GM21526 (cell line): Measurements from ENCODE around the gene ADAMTS12.

Experiments used
- ATAC-seq: cut with Tn5 transposase; IDR thresholded peaks from one replicate; pipeline ENCODE4 v1.9.1; 2021; ENCODE audit warnings: moderate library complexity; ENCODE audit not compliant: unreplicated experiment, low FRiP score

Gene ADAMTS12

DNA sequence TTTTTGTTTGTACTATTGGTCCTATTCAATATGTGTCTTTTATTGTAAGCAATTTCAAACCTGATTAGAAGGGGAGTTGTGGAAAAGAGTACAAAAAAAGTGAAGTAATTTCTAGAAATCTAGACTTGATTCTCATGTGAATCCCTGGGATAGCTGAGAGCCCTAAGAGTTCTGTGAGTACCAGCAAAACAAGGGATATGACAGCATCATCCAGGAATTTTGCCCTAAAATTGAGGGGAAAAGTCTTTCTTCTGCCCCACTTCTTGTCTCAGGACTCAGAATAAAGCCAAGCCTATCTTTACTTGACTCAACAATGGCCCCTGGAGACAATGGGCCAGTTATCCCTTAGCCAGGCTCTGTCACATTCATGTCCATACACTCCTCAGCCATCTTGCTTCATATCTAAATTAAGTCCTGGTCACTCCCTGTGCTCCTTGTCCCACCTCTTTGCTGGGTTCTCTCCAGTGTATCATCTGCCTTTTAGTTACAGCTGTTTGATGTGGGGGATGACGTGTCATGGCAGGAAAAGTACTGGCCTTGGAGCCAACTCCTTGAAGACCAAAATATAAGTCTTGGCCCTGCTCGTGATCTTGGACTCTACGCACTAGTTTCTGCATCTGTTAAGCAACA, 81.2 kb downstream of the ADAMTS12 start:
- ATAC-seq: no peak

DNA sequence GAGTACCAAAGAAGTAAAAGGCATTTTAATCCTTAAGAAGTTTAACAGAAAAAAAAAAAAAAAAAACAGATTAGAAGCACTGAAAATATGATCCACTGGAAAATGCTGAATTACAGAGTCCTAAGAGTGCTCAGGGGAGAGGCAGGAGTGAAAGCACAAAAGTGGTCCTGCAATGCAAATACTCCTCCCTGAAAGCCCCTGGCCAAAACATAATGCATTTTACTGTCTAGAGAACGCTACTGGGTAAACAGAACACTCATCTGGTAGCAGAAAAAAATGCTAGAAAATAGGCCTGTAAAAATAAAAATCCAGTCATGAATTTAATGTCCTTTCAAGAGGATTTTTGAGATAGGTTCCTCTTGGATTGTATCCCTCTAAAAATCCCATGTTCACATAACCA, 81.9 kb downstream of the ADAMTS12 start:
- no peak for ATAC-seq

DNA sequence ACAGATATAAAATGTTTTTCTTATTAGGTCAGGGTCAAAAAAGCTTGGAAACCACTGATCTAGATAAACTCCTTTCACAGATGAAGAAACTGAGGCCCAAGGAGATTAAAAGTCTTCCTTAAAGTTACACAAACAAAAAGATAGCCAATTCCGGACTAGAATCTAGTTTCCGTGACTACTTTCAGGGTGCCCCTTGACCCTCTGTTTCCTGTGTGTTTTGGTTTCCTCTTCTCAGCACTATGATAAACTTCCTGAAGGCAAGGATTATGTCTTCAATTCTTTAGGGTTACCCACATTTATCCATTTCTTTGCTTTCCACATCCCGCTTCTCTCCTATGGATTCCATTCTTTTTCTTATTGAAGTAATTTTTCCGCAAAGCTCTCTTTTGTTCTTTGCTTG, 83.1 kb downstream of the ADAMTS12 start:
- no peak for ATAC-seq

DNA sequence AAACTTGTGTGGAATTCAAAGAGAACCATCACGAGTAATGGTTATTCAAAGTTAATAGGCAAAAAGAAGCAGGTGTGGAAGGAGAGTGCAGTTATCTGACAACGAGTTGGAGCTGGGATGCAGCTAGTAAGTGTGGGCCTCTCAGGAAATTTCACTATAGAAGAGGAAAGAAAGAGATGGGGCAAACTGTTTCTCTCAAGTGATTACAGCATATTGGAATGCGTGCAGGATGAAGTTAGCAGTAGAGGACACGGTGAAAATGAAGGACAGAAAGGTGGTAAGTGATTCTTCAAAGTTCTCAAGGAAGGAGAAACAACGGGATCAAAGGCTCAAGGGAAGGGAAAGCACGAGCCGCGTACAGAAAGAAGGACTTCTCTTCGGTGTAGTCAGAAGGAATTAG, 84.0 kb downstream of the ADAMTS12 start:
- ATAC-seq: no peak

DNA sequence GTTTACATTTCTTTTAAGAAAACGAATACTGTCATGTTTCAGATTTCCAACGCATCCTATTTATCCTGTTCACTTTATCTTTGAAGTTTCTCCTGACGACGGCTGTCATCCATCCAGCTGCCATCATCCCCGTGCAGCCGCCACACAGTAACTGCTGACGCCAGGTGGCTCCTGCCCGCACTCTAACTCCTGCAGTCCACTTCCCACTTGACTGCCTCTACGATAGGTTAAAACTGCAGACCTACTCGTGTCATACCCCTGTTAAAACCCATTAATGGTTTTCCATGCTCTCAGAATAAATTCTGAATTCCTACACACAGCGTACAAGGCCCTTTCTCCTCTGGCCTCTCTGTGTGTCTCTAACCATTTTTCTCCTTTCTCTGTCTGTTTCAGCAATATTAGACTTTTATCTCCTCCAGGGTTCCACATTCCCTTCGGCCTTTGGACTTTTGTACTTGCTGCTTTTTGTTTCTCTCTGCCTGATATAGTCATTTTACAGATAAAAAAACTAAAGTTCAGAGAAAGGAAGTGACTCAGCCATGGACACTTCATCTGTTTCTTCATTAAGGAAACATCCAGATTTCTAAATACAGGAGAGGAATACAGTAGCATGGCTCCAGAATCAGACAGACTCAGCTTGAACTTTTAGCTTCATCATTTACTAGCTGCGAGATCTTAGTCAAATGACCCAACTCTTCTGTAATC, 84.9 kb downstream of the ADAMTS12 start:
- no peak for ATAC-seq

DNA sequence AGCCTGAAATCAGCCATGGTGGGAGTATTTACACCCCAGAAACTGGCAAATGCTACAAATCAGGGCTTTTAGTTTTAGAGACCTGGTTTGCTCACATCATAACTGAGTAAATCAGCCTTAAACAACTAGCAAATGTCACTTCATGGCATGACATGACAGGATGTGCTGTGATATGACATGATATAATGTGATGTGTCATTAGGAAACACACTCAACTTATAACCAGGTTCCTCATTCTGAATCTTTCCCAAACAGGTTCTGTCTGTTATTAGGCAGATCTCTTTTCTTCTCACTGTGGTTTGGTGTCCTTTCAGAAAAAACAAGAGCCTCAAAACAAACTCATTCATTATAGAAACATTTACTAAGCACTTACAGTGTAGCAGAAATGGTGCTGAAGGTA, 90.5 kb downstream of the ADAMTS12 start:
- no peak for ATAC-seq

DNA sequence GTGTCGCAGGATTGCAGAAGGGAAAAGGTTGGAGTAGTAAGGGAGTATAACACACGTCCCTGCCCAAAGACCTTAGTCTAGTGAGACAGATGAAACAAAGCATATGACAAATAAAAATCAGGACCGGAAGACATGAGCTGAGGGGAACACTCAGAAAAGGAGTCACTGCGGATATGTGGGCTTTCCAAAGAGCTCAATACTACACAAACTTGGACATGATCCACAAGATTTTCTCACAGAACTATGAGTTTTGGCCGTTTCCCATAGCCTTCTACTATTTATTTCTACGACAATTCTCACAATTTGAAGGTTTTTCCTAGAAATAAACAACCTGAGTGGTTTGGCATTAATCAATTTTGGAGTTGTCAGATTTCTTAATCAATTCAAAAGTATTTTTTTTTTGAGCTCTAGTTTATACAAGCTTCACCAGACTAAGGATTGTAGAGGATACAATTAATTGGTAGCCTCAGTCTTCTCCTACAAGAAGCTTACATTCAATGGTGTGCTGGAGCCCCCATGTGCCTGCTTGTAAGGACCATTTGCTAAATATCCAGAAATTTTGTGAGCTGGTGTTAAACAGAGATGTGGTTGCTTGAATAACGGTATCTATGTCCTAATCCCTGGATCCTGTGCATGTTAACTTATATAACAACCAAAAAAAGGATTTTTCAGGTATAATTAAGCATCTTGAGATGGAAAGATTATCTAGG, 91.4 kb downstream of the ADAMTS12 start:
- no peak for ATAC-seq

DNA sequence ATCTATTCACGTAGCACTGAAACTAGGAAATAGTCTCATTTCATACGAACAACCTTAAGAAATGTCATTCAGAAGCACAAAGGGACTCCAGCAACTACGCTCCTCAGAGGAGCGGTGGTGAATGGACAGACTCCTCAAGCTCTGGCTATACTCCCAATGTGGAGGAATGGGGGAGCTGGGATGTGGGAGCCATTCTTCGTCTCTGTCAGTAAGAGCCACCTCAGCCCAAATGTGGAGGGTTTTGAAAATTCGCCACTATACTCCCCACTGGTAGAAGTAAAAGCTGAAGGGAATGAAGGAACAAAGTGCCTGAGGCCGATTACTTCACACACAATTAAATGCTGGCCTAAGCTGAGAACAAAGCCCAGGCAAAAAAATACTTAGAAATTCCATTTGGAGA, 96.3 kb downstream of the ADAMTS12 start:
- no peak for ATAC-seq

DNA sequence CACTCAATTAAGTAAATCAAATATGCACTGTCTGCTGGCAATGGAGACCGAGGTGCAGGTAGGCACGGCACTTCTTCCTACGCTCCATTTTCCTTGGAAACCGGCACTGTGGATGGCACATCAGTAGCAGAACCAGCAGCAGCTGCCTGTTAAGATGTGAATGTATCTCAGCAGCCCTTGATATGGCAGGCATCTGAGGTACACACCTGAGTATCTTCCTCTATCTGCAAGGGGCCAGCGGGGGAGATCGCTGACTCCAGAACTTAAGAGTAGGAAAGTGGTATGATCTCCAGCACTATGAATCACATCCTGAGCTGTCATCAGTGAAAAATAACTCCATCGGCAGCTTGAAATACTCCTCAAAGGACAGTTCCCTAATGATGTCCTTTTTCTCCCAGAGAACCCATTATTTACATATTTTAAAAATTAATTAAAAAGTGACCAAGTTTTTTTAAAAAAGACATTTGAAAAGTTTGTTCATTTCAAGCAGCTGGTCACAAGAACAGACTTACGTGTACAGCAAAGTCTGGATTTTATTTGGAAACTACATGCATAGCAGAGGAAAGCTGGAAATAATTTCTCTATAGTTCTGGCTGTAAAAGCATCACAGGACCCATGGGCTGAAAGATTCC, 97.1 kb downstream of the ADAMTS12 start:
- no peak for ATAC-seq

DNA sequence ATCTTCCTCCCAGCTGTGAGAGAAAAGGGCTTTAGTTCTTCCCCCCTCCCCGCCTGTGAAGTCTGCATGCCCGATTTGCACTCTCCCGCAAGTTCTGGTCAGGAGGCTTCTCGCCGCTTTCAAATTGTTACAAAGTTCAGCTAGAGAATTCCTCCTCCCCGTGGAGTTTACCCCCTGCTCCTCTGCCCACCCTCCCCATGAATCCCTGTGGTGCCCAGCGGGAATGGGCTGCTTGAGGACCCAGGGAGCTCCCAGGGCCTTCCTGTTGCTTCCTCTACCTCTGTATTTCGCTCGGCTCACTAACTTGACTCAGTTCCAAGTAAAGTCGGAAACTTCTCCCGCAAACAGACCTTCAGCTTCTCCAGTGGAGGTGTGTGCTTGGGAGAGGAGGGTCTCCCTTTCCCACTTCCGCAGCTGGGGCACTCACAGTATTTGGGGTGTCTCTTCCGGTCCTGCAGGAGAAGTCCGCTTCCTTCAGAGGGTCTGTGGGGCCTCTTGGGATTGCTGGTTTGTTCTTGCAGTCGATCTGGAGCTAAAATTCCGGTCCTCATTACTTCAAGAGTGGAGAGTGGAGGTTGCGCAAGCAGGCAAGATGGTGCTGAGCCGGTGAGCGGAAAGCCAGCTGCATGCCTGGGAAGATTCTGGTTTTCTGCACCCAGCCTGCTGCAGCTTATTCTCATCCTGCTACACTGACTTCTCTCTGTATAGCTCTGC, 97.8 kb downstream of the ADAMTS12 start:
- no peak for ATAC-seq

DNA sequence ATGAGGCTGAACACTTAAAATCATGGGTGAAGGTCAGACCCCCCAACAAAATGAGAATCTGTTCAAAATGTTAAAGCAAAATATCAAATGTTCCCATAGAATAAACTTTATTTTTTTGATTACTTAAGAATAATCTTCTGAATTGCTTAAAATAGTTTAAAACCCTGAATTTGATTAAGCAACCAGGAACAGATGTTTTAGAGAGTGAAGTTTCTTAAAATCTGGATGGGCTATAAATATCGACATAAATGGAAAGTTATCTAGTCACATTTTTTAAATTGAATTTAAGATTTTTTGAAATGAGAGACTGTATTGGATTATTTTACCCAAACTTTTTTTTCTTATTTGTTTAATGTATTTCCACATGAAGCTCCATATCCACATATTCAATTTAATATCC, 98.5 kb downstream of the ADAMTS12 start:
- no peak for ATAC-seq

DNA sequence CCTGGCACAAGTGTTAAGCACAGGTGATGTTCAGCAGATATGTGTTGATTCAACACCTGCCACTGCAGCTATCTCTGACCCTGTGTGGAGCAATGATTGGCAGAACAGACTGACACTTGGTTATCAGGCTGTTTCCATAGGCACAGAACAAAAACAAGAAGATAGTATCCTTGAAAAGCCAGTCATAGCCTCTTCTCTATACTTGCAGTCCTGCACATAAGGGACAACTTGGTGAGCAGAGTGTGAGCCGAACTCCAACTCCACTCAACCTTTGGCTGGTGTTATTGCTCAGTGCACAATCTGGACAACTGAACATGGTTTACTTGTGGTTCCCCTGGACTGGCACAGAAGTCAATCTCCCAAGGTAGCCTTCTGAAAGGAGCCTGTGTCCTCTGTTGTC, 99.2 kb downstream of the ADAMTS12 start:
- ATAC-seq: no peak

DNA sequence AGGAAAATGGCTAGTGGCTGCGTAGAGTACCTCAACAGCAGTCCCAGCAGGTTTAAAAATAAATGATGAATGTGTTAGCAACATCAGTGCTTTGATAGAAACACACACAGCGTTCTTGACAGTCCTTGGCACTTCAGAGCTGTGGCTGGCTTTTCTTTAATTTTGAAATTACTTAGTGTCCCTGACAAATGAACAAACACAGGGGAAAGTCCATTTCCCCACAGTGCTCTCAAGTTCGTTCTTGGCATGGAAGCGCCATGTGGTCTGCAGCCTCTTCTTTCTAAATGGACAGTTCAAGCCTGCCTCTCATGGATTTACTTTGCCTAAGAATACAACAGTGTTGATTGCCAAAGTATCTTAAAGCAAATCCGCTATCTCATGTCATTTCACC, 102.2 kb downstream of the ADAMTS12 start:
- no peak for ATAC-seq

DNA sequence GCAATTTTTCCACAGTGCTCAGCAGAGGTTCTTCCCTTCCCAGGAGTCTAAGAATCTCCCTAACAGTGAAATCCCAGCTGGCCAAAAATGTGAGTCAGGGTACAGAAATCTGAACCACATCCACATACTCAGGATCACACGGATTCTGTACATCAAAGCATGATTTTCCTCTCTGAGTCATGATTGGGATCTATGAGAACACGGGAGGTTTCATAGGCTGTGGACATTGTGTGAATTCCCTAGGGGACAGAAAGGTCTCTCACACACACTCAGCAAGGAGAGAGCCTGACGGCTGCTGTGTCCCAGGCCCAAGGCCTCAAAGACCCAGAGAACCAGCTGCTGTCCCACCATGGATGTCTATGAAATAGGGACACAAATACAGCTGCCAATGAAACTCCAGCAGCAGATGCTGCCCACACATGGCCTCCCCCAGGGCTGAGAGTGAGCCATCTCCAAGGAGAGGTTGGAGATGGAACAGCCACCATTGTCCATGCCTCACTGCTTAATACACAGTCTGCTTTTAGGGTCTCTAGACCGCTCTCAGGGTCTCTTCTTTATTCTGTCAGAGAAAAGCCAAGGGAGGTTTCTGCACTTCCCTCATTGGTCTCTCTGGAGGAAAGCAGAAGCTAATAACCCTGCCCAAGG, 102.7 kb downstream of the ADAMTS12 start:
- no peak for ATAC-seq

DNA sequence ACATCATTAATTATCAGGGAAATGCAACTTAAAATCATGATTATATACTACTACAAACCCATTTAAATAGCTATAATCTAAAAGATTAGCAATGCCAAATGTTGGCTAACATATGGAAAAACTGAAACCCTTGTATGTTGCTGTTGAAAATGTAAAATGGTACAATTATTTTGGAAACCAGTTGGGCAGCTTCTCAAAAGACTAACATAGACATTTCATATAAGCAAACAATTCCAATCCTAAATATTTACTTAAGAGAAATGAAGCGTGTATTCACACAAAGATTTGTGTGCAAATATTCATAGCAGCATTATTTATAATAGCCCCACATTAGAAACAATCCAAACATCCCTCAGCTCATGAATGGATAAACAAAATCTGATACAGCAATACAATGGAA, 106.2 kb downstream of the ADAMTS12 start:
- no peak for ATAC-seq

DNA sequence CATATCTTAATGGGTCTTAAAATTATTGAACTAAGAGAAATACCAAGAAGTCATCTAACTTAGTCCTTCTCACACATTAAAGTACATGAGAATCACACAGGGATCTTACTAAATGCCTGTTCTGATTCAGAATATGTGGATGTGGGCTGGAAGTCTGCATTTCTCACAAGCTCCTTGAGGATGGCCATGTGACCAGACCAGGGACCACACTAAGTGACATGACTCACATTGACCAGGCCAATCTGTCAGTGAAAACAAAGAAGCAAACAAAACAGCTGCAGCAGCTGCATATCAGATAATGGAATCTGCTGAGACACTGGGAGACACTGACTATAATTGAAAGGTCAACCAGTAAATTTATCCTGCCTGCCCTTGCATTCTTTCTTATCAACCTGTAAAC, 110.5 kb downstream of the ADAMTS12 start:
- no peak for ATAC-seq

DNA sequence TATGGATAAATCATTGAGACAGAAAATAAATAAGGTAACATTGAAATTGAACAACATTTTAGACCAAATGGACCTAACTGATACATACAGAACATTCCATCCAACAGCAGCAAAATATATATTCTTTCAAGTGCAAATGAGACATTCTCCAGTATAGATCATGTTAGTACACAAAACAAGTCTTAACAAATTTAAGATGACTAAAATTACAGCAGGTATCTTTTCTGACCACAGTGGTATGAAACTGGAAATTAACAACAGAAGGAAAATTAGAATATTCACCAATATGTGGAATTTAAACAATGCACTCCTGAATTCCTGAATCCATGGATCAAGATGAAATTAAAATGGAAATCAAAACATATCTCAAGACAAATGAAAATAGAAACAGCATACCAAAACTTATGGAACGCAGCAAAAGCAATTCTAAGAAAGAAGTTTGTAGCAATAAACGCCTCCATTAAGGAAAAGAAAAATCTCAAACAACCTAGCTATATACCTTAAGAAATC, 115.6 kb downstream of the ADAMTS12 start:
- ATAC-seq: no peak

DNA sequence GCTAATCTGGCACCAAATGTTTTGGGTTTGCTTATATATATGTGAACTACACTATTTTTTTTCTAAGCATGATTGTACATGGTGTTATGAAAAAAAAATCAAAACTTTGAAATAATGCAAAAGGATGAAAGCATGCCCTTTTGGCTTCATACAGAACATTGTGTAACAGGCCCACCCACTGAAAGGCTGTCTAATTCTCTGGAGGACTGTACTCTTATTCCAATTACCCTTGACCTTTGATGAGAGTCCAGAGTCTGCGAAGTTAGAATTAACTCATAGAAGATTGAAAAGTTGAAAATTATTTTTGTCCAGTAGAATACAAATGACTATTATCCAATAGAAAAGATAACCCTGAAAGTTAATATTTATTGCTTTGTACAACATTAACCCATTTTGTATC, 117.4 kb downstream of the ADAMTS12 start:
- ATAC-seq: no peak

DNA sequence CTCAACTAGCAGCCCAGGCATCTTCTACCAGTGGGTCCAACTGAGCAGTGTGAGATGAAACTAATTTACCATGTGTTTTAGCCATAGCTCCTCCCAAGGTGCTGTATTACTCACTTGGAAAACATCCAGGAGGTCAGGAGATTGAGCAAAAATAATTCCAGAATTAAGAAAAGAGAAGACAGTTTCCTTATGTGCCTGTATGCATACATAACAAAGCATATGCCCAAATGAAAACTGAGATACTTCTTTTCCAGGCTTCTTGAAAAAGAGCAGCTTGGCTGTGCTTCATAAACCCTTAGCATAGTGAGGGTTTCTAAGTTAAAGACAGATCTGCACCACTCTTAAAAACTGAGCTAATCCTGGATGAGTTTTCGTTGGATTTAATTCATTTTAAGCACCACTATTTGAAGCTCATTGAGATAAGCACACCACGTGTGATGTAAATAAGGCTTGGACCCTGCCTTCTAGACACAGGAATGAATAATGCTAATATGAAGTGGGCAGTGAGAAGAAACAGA, 119.4 kb downstream of the ADAMTS12 start:
- ATAC-seq: no peak

DNA sequence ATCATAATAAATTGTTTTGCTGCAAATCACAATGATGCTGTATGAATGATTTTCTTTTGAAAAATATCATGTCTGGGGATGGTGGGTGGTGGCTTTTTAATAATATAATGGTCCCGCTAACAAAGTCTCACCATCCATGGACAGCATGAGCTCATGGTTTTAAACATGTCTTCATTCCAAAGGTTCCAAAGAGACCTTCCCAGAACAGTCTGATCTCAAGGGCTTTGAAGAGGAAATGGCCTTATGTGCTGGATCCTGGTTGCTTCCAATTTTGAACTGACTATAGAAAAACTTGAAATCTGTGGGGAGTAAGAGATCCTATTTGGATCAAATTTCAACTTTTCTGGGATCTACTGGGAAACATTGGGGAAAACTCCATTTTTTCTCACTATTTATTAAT, 121.8 kb downstream of the ADAMTS12 start:
- no peak for ATAC-seq
